Measurements from ENCODE around the gene APBB2.

DNA sequence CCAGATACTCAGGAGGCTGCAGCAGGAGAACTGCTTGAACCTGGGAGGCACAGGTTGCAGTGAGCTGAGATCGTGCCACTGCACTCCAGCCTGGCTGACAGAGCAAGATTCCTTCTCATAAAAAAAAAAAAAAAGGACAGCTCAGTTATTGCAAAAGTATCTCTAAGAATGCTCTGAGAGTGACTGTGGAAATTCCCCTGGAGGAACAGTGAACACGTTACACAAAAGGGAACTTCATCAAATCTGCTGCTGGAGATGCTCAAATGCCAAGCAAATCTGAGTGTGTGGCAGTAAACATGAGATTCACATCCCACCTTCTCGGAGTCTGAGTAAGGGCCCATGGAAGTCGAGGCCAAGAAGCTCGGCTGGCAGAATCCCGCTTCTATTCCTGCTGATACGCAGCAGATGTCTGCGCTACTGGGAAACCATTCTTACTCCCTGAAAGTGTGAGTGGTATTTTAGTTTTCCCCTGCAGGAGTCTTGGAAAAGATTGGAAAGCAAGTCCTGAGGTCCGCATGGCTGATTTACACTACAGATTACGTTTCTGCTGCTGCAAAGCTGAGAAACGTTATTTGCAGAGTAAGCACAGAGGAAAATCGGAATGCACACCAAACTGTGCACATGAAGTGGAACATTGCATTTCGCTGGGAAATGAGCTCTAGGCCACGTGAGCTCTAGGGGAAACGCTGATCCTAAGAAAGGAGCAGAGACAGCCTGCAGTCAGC lies 301.7 kb downstream of the APBB2 start:
- TF ChIP-seq ZNF70 (CRISPR knock-in tag; IDR thresholded peaks at IDR 0.05) (no peak), ZFP3 (CRISPR knock-in tag; IDR thresholded peaks at IDR 0.05) (no peak)

Measured in SK-N-SH treated with all-trans-retinoic acid at 6 μM for 48 hours (cell line).